PC-3 (cell line): ENCODE results near the gene HSF2BP. TPM values are rescaled to one million over a fixed set of nuclear protein-coding genes. Genes with fewer than 3 reads are reported as not detected.
A peak's percentile ranks its signal among the peaks of the same experiment; 100 is the strongest.

Source experiments
- ATAC-seq: fragments of 200-7000 bp; cut with Tn5 transposase; 2 replicates; pipeline ENCODE4 v1.9.1; 2020; ENCODE audit warnings: mild to moderate bottlenecking, moderate library complexity
- BruUV-seq: library from RNA; stranded (reverse); fragments of 400-500 nt; replicated peaks from 2 replicates; lab custom pipeline; 2021; lab: Mats Ljungman, UMichigan
- CTCF ChIA-PET: fragments of 300-600 bp; sonication (Branson Sonifier 250); formaldehyde crosslinking; loops from one replicate; lab custom pipeline; 2022; ENCODE audit warnings: antibody characterized with exemption; lab: Charles Lee
- POLR2A ChIA-PET: fragments of 300-600 bp; sonication (Branson Sonifier 250); formaldehyde crosslinking; loops from one replicate; lab custom pipeline; 2022; ENCODE audit warnings: antibody characterized with exemption; ENCODE audit not compliant: unreplicated experiment; lab: Charles Lee
- DNase-seq: peaks from one replicate; pipeline ENCODE4 v3.0.0-alpha.2; 2015
- H2AFZ ChIP-seq: fragments of 300-600 bp; sonication (generic); 2 replicates; pipeline ENCODE4 v1.6.0; 2016; ENCODE audit warnings: antibody characterized with exemption, low read length
- H3F3A ChIP-seq: fragments of 300-600 bp; sonication (generic); one replicate; pipeline ENCODE4 v1.6.0; 2017; ENCODE audit warnings: antibody characterized with exemption, low read length, control low read depth, mild to moderate bottlenecking; ENCODE audit not compliant: unreplicated experiment
- H3K27ac ChIP-seq: fragments of 300-600 bp; sonication (generic); 2 replicates; pipeline ENCODE4 v1.5.1; 2016; ENCODE audit warnings: mild to moderate bottlenecking, low read length
- H3K27me3 ChIP-seq: fragments of 300-600 bp; sonication (generic); 2 replicates; pipeline ENCODE4 v1.6.1; 2016; ENCODE audit warnings: low read length, mixed read lengths
- H3K36me3 ChIP-seq: fragments of 300-600 bp; sonication (generic); 2 replicates; pipeline ENCODE4 v1.6.1; 2016; ENCODE audit warnings: low read depth, mixed run types, low read length, mixed read lengths
- H3K4me1 ChIP-seq: fragments of 300-600 bp; sonication (generic); 2 replicates; pipeline ENCODE4 v1.5.1; 2016; ENCODE audit warnings: low read length; ENCODE audit not compliant: insufficient read depth
- H3K4me2 ChIP-seq: fragments of 300-600 bp; sonication (generic); 2 replicates; pipeline ENCODE4 v1.6.0; 2016; ENCODE audit warnings: low read length
- H3K4me3 ChIP-seq: fragments of 300-600 bp; sonication (generic); 2 replicates; pipeline ENCODE4 v1.5.1; 2016; ENCODE audit warnings: mild to moderate bottlenecking, low read length, mixed read lengths
- H3K79me2 ChIP-seq: fragments of 300-600 bp; sonication (generic); 2 replicates; pipeline ENCODE4 v1.6.1; 2017; ENCODE audit warnings: low read length, mixed read lengths
- H3K9ac ChIP-seq: fragments of 300-600 bp; sonication (generic); 2 replicates; pipeline ENCODE4 v1.6.0; 2016; ENCODE audit warnings: mild to moderate bottlenecking, low read length
- H3K9me2 ChIP-seq: fragments of 300-600 bp; sonication (generic); replicated peaks from 2 replicates; pipeline ENCODE4 v1.6.1; 2016; ENCODE audit warnings: mixed run types, low read length, mixed read lengths
- H3K9me3 ChIP-seq: fragments of 300-600 bp; sonication (generic); 2 replicates; pipeline ENCODE4 v1.6.1; 2016; ENCODE audit warnings: low read length, mixed read lengths
- H4K20me1 ChIP-seq: fragments of 300-600 bp; sonication (generic); 2 replicates; pipeline ENCODE4 v1.6.1; 2016; ENCODE audit warnings: low read length, mixed read lengths
- CTCF ChIP-seq: fragments of 300-600 bp; sonication (generic); conservative IDR thresholded peaks from 2 replicates; pipeline ENCODE4 v1.5.1; 2017; ENCODE audit warnings: antibody characterized with exemption, low read depth, mild to moderate bottlenecking, low read length
- EZH2 ChIP-seq: fragments of 300-600 bp; sonication (generic); IDR thresholded peaks from one replicate; pipeline ENCODE4 v1.6.1; 2017; ENCODE audit warnings: antibody characterized with exemption, mild to moderate bottlenecking, low read length; ENCODE audit not compliant: unreplicated experiment
- EZH2phosphoT487 ChIP-seq: fragments of 300-600 bp; sonication (generic); IDR thresholded peaks from 2 replicates; pipeline ENCODE4 v1.6.1; 2018; ENCODE audit warnings: mild to moderate bottlenecking, antibody characterized with exemption, low read length, borderline replicate concordance
- intact Hi-C: fragments of 100-400 bp; cut with micrococcal nuclease; formaldehyde crosslinking; loops from 2 replicates; pipeline ENCODE4 v1.9.0; 2023
- total RNA-seq: library from RNA; depleted of rRNA; stranded (reverse); fragments of >200 nt; gene quantifications from 2 replicates; pipeline ENCODE4 v1.2.3, GENCODE V29; 2014

Gene HSF2BP
- total RNA-seq, 1 experiment from 2014 or later: 2.4 TPM

- peaks cover 48% of the 10 kb centered on the region for H3K36me3 ChIP-seq
- no TSS peak for BruUV-seq
- H3K4me2 ChIP-seq: no peak overlapping the region
- H3F3A ChIP-seq: peaks cover 2% of the 10 kb centered on the region
- no peak overlapping the region for H3K9ac ChIP-seq
- H3K9me3 ChIP-seq: no peaks in the 10 kb centered on the region
- POLR2A ChIA-PET: no interaction called here
- intact Hi-C loops: no loop called here
- no peaks in the 10 kb centered on the region for H3K27me3 ChIP-seq
- H3K9me2 ChIP-seq: no peaks in the 10 kb centered on the region
- H3K4me3 ChIP-seq: no peak overlapping the region
- CTCF ChIA-PET: no interaction called here
- no peak overlapping the region for H2AFZ ChIP-seq
- H3K79me2 ChIP-seq: peaks cover 65% of the 10 kb centered on the region
- peaks cover 7% of the 10 kb centered on the region; the same call in 1 of the 2 replicates for H3K4me1 ChIP-seq
- DNase-seq (no peak), ATAC-seq (no peak)
- no peak overlapping the region for H3K27ac ChIP-seq
- TF ChIP-seq EZH2phosphoT487 (no peak), CTCF (no peak), EZH2 (no peak)
- peaks cover 16% of the 10 kb centered on the region; the same call in 1 of the 2 replicates for H4K20me1 ChIP-seq
Observed at GRCh38 chr21:43669828-43670605, 10.7 kb upstream of the HSF2BP start.

GRCh38 chr21:43667191-43667904, 8.1 kb upstream of the HSF2BP start:
- no peak overlapping the region for H3K4me3 ChIP-seq
- H3K9me2 ChIP-seq: no peaks in the 10 kb centered on the region
- H2AFZ ChIP-seq: no peak overlapping the region
- POLR2A ChIA-PET: interaction anchor here (0.5 kb wide), 1 partner anchor 1628 kb away, joined by 7 read pairs; no protein-coding TSS in a partner anchor
- intact Hi-C loops: no loop called here
- peaks cover 91% of the 10 kb centered on the region for H3K79me2 ChIP-seq
- no peak overlapping the region for H3K9ac ChIP-seq
- no peaks in the 10 kb centered on the region for H3K9me3 ChIP-seq
- TF ChIP-seq EZH2 (no peak), CTCF (no peak), EZH2phosphoT487 (no peak)
- H3K4me1 ChIP-seq: peaks cover 7% of the 10 kb centered on the region; the same call in 1 of the 2 replicates
- CTCF ChIA-PET: no interaction called here
- BruUV-seq: no TSS peak
- no peak overlapping the region for H3K27ac ChIP-seq
- peak; percentile 45 for DNase-seq
- no peaks in the 10 kb centered on the region for H3F3A ChIP-seq
- peaks cover 57% of the 10 kb centered on the region for H3K36me3 ChIP-seq
- H4K20me1 ChIP-seq: peaks cover 22% of the 10 kb centered on the region; the same call in 1 of the 2 replicates
- no peak; the same call in 1 of the 2 replicates for ATAC-seq
- no peak overlapping the region for H3K4me2 ChIP-seq
- H3K27me3 ChIP-seq: no peaks in the 10 kb centered on the region
